DMS53 treated with DMSO at 0.1 percent for 48 hours (cell line): Measurements from ENCODE around the gene EIF2B4.
"Not testable (repeated sequence)": the region's sequence is repeated elsewhere in the genome, so short reads cannot be mapped to it uniquely, and the experiment has no call there.

Source experiments
- DNase-seq: peaks from one replicate; lab custom pipeline; 2025; ENCODE audit not compliant: unreplicated experiment; lab: John Stamatoyannopoulos, UW

The EIF2B4 gene

GRCh38 chr2:27378096-27378808 lies 8.1 kb upstream of the EIF2B4 start:
- DNase-seq: no peak

DNA sequence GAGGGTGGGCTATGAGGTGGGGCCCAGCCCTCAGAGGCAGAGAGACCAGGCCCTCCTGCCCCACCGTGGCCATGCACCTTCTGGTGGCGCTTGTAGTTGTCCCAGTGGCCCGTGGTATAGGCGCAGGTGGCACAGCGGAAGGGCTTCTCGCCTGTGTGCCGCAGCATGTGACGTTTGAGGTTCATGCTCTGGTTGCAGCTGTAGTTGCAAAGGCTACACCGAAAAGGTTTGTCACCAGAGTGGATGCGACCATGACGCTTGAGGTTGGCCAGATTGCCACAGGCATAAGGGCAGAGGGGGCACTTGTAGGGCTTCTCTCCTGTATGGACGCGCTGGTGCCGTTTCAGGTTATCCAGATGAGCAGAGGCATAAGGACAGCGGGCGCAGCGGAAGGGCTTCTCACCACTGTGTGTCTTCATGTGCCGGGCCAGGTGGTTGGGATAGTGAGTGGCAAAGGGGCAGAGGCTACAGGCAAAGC lies 7.5 kb upstream of the EIF2B4 start:
- no peak for DNase-seq

DNA sequence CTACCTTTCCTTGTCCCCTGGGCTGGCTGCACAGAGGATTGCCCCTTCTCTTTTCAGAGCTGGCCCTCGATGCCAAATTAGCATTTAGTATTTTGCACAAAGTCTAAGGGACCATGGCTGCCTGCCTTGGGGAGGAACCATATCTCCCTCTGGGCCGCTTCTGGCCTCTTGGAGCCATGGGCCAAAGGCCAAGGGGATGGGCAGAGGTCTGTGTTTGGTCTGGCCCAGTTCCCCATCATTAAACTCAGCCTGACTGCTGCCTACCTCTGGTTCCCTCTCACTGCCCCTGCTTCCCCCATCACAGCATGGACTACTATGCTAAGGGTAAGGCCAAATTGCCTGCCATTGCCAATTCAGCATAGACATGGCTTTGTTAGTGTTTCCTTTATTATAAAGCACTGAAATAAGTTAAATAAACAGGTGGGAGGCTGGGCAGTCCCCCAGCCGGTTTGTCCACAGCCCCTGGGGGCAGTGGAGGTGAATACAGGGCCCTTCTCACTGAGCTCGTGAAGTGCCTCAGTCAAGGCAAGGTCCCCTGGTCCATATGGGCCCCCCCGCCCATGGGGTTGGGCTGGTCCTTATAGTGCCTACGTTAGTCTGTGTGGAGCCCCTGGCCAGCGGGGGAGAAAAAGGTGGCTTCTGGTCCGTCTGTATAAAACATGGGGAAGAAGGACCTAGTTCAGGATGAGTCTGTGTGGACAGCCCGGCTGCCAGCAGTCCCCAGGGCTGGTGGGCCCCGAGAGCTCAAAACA lies 6.9 kb upstream of the EIF2B4 start:
- no peak for DNase-seq

DNA sequence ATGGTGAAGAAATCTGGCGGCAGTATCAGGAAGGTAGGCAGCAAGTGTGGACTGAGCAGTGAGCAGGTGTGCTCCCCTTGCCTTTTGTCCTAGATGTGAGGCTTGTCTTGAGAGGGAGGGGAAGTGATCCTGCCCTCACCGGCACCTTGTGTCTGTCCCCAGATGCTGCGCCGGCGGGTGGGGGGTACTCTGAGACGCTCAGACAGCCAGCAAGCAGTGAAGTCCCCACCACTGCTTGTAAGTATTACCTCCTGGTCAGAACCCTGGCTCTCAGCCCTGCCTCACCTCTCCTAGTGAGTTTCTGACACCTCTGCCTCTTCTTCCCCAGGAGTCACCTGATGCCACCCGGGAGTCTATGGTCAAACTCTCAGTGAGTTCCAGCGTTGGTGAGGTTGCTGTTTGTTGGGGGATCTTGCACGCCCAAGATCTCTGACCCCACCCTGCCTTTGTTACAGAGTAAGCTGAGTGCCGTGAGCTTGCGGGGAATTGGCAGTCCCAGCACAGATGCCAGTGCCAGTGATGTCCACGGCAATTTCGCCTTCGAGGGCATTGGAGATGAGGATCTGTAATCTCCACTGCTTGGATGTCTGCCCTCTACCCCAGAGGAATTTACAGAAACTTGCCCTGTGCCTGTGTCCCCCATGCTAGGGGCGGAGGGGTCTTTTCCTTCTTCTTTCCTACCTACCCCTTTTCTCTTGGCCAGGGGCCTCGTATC lies 6.2 kb upstream of the EIF2B4 start:
- DNase-seq: no peak

GRCh38 chr2:27375513-27376099 lies 5.5 kb upstream of the EIF2B4 start:
- no peak for DNase-seq

DNA sequence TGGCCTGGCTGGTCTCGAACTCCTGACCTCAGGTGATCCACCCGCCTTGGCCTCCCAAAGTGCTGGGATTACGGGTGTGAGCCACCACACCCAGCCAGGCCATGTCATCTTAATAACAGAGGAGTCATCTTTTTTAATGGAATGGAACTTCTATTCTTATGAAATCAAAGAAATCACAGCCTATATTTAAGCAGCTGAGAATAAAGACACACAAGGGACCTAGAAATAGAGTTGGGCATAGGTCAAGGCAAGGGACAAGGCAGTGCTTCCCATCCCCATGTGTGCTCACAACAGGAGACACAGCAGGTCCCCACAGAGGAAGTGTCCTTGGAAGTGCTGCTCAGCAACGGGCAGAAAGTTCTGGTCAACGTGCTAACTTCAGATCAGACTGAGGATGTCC lies 3.4 kb upstream of the EIF2B4 start:
- no peak for DNase-seq

GRCh38 chr2:27372937-27373336 lies 2.8 kb upstream of the EIF2B4 start:
- DNase-seq: no peak

DNA sequence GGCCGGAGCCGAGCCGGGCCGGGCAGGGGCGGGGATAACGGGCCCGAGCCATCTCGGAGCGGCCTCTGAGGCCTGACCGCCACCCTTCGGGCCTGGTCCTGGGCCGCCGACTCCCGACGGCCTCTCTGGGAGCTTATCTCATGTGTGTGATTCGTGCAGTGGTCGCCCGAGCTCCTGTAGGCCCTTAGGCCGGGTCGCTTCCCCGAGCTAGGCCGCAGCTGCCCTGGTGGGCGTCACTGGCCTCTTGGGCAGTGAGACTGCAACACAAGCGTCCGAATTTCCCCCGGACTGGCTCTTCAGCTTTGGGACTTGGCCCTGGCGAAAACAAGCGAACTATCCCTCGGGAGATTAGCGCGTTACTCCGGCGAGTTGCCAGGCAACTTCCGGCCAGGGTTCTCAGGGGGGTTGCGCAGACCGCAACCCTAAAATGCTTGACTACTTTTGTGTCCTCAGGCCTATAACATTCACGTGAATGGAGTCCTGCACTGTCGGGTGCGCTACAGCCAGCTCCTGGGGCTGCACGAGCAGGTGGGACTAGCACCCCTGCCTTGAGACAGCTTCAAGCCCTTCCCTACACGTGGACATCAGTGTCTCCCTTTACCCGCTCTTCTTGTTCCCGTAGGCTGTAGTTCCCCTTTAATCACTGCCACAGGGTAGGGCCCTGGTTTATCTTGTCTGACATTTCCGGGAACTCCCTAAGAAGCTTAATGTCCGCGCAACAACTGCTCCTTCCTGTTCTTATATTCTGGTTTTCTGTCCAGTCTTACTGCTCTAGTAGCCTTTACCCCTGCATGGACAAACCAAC lies 880 bp upstream of the EIF2B4 start:
- no peak for DNase-seq

DNA sequence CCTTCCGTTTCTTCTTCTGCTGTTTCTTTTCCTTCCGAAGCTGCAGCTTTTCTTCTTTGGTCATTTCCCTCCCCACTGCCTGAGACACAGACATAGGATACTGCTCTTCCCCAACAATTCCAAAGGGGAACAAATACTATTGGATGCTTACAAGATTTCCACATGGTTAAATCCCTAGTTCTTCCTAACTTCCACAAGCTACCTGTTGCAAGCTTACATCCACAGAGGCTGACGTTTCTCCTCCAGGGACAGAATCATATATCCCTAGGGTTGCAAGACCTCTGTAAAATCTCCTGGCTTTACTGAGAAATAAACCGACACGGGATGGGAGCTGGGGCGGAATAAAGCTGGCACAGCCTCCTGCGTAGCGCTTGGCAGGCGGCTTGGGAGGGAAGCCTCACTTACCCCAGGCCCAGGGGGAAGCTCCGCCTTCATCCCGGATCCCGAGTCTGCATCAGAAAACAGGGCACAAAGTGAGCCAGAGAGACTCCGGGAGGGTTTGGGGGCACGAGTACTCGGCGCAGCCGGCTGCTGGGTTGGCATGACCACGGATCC lies 590 bp downstream of the EIF2B4 start:
- peak; percentile 18 for DNase-seq

DNA sequence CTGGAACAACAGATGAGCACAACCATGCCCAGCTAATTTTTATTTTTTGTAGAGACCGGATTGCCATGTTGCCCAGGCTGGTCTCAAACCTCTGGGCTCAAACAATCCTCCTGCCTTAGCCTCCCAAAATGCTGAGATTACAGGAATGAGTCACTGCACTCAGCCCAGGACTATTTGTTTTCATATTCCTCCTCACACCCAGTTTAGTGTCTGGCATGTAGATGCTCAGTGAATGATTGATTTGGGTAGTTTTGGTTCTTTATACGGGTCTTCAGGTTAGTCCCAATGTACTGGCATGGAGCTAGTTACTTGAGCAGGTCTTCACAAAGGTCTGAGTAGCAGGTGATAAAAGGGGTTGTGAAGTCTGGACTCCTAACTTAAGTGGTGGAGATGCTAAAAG lies 6.2 kb downstream of the EIF2B4 start:
- DNase-seq: no peak

GRCh38 chr2:27362678-27363420 lies 7.3 kb downstream of the EIF2B4 start:
- no peak for DNase-seq

DNA sequence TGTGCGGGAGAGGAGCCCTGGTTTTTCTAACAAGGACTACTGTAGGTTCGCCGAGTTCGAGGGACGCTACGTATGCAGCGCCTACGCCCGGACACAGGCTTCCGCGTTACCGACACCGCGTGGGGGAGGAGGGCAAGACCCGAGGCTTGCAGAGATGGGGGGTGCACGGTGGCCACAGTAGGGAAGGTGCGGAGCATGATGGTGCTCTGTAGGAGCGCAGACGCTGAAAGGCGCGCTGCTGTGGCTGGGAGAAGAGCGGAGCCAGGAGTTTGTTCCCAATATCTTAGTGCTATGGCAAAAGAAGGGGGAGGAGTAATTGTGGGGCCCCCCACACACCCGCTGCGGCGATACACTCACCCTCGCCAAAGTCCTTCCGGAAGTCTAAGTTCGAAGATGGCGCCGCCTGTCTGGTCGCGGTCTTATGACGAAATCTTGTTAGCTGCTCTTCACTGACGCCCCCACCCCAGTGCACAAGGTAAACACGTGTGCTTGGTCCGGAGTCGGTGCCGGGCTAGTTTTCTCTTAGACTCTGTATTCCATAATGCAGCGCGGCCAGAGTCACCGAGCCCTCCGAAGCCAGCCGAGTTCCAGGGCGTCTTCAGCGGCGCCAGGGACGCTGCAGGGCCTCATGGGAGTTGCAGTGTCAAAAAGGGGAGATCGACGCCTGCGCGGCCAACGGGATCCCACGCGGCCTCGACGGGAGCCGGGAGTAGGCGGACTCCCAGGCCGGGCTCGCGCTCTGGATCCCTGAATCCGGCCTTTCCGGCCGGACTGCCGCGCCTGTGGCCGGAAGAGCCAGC lies 13.6 kb downstream of the EIF2B4 start, which contains the start of gene GTF3C2:
GTF3C2 (minus strand) TSS at position 383 of the 800 bp plus-strand sequence. CDS start 13,210 bp downstream, outside the sequence.
- DNase-seq: peak; percentile 87

DNA sequence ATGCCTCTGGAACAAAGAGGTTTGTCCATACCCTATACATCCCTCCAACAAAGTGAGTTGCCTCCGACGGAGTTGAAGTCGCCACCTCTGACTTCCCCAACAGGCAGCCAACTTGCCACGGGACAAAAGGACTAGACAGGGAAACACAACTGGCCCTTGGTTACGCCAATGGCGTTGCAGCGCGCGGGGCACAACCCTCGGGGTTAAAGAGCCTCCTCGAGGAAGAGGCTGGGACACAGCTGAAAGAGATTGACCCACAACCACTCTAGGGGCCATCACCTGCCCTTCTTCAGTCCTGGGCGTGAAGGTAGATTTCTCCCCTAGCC lies 14.1 kb downstream of the EIF2B4 start:
- DNase-seq: peak; percentile 20

- DNase-seq: no peak
These were observed 15.6 kb downstream of the EIF2B4 start for GRCh38 chr2:27354597-27354927.

- no peak for DNase-seq
These were observed 16.2 kb downstream of the EIF2B4 start for GRCh38 chr2:27353762-27354596.

DNA sequence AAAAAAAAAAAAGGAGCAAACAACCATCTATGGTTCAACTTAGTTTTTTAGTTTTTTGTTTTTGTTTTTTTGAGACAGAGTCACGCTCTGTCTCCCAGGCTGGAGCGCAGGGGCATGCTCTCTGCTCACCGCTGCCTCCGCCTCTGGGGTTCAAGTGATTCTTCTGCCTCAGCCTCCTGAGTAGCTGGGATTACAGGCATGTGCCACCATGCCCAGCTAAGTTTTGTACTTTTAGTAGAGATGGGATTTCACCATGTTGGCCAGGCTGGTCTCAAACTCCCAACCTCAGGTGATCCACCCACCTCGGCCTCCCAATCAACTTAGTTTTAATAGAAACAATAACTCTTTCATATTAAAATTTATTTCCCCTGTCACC lies 16.8 kb downstream of the EIF2B4 start:
- DNase-seq: not testable (repeated sequence)

GRCh38 chr2:27351802-27352598 lies 18.1 kb downstream of the EIF2B4 start:
- DNase-seq: no peak
